Activated CD8-positive, alpha-beta T cell treated with anti-CD3 and anti-CD28 coated beads for 36 hours (primary cell): ENCODE measurements around the gene HOXC4. TPM values are rescaled to one million over a fixed set of nuclear protein-coding genes. Genes with fewer than 3 reads are reported as not detected.
"Not testable (repeated sequence)": the region's sequence is repeated elsewhere in the genome, so short reads cannot be mapped to it uniquely, and the experiment has no call there.

Experiments
- ATAC-seq: fragments of 200-7000 bp; cut with Tn5 transposase; one replicate; pipeline ENCODE4 v1.10.0; 2021; ENCODE audit warnings: mild to moderate bottlenecking, moderate library complexity
- CTCF ChIA-PET: fragments of 350-600 bp; sonication (Branson Sonifier 250); formaldehyde crosslinking; loops from one replicate; lab custom pipeline; 2021; ENCODE audit warnings: antibody characterized with exemption; lab: Charles Lee
- POLR2A ChIA-PET: fragments of 350-600 bp; sonication (Branson Sonifier 250); formaldehyde crosslinking; loops from one replicate; lab custom pipeline; 2021; ENCODE audit warnings: antibody characterized with exemption; lab: Charles Lee
- DNase-seq: peaks from one replicate; pipeline ENCODE4 v3.0.0-alpha.2; 2020
- H3K27ac Mint-ChIP-seq: one replicate; pipeline ENCODE4 v1.8.0; 2021; ENCODE audit warnings: mild to moderate bottlenecking, mixed read lengths
- H3K27me3 Mint-ChIP-seq: one replicate; pipeline ENCODE4 v1.8.0; 2021; ENCODE audit warnings: mixed read lengths
- H3K36me3 Mint-ChIP-seq: one replicate; pipeline ENCODE4 v1.8.0; 2021; ENCODE audit warnings: low read depth, mixed read lengths
- H3K4me1 Mint-ChIP-seq: one replicate; pipeline ENCODE4 v1.8.0; 2021; ENCODE audit warnings: low read depth, mixed read lengths
- H3K4me3 Mint-ChIP-seq: one replicate; pipeline ENCODE4 v1.8.0; 2021; ENCODE audit warnings: mild to moderate bottlenecking, moderate library complexity, mixed read lengths
- H3K9me3 Mint-ChIP-seq: one replicate; pipeline ENCODE4 v1.8.0; 2021; ENCODE audit warnings: mixed read lengths
- CTCF ChIP-seq: fragments of 200-600 bp; IDR thresholded peaks from one replicate; pipeline ENCODE4 v1.8.0; 2022; ENCODE audit warnings: antibody characterized with exemption, mild to moderate bottlenecking
- intact Hi-C: fragments of 100-400 bp; cut with micrococcal nuclease; formaldehyde crosslinking; loops from one replicate; pipeline ENCODE4 v1.10.0; 2022
- total RNA-seq, 2 experiments: library from RNA; stranded (reverse); gene quantifications; one replicate each; pipeline ENCODE4 v1.2.3, GENCODE V29; 2021

Gene HOXC4
- total RNA-seq, 2 experiments from 2014 or later: 0.89 to 1.2 TPM

- H3K27ac Mint-ChIP-seq: no peak overlapping the region
- DNase-seq (no peak), ATAC-seq (no peak)
- H3K36me3 Mint-ChIP-seq: no peaks in the 10 kb centered on the region
- no peaks in the 10 kb centered on the region for H3K4me1 Mint-ChIP-seq
- ChIA-PET CTCF (no interaction called here), POLR2A (no interaction called here)
- H3K27me3 Mint-ChIP-seq: peaks cover 4% of the 10 kb centered on the region
- TF ChIP-seq CTCF: no peak
- H3K9me3 Mint-ChIP-seq: no peaks in the 10 kb centered on the region
- intact Hi-C loops: no loop called here
- no peak overlapping the region for H3K4me3 Mint-ChIP-seq
Measured at GRCh38 chr12:54071942-54072341, 18.3 kb downstream of the HOXC4 start.

DNA sequence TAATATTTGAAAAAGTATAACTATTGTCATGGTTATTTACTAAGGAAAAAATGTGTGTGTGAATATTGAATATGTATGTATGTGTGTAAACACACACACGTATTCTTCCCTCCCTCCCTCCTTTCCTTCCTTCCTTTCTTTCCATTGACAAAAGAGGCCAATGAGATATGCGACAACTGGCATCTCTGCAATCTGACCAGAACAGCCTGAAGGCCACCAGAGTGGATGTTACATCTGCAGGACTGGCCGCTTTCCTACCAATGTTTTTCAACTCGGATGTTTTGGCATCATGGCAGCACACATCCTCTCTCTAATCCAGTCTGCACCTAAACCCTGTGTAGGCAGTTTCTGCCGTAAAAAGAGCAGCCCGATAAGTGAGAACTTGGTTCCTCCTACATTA lies 20.7 kb downstream of the HOXC4 start:
- H3K9me3 Mint-ChIP-seq: no peaks in the 10 kb centered on the region
- no peak overlapping the region for H3K4me3 Mint-ChIP-seq
- intact Hi-C loops: no loop called here
- no peak for TF ChIP-seq CTCF
- H3K27me3 Mint-ChIP-seq: peaks cover 1% of the 10 kb centered on the region
- ATAC-seq: no peak
- H3K27ac Mint-ChIP-seq: no peak overlapping the region
- H3K36me3 Mint-ChIP-seq: no peaks in the 10 kb centered on the region
- H3K4me1 Mint-ChIP-seq: no peaks in the 10 kb centered on the region
- CTCF ChIA-PET: no interaction called here
- POLR2A ChIA-PET: no interaction called here
- no peak for DNase-seq

DNA sequence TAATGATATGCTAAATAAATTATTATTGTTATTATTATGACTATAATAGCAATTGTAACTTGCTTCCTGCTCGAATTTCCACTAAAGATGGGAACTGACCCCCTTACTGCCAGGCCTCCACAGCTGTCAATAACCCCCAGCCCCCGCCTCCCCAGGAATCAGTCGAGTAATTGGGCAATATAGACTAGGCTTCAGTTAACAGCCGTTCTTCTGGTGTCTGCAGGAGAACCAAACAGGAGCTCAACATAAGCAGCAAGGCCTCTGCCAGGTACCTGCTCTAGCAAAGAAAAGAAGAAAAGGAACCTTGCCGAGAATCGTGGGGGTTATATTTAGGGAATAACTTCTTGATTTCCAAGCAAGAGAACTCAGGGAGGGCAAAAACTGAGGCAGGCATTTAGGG lies 21.8 kb downstream of the HOXC4 start:
- Mint-ChIP-seq H3K36me3 (no peaks in the 10 kb centered on the region), H3K9me3 (no peaks in the 10 kb centered on the region), H3K27me3 (peaks cover 1% of the 10 kb centered on the region), H3K4me3 (no peak overlapping the region), H3K4me1 (no peaks in the 10 kb centered on the region), H3K27ac (no peak overlapping the region)
- ChIA-PET POLR2A (interaction anchor here (0.7 kb wide), 1 partner anchor 18 kb away, joined by 3 read pairs; no protein-coding TSS in a partner anchor), CTCF (no interaction called here)
- intact Hi-C loops: no loop called here
- ATAC-seq (no peak), DNase-seq (no peak)
- TF ChIP-seq CTCF: no peak

- DNase-seq (no peak), ATAC-seq (no peak)
- H3K4me3 Mint-ChIP-seq: no peak overlapping the region
- POLR2A ChIA-PET: no interaction called here
- intact Hi-C loops: no loop called here
- no peaks in the 10 kb centered on the region for H3K9me3 Mint-ChIP-seq
- TF ChIP-seq CTCF: no peak
- CTCF ChIA-PET: no interaction called here
- H3K36me3 Mint-ChIP-seq: no peaks in the 10 kb centered on the region
- no peak overlapping the region for H3K27ac Mint-ChIP-seq
- H3K27me3 Mint-ChIP-seq: peaks cover 1% of the 10 kb centered on the region
- H3K4me1 Mint-ChIP-seq: peaks cover 1% of the 10 kb centered on the region
Measured at GRCh38 chr12:54075974-54076373, 22.3 kb downstream of the HOXC4 start.

DNA sequence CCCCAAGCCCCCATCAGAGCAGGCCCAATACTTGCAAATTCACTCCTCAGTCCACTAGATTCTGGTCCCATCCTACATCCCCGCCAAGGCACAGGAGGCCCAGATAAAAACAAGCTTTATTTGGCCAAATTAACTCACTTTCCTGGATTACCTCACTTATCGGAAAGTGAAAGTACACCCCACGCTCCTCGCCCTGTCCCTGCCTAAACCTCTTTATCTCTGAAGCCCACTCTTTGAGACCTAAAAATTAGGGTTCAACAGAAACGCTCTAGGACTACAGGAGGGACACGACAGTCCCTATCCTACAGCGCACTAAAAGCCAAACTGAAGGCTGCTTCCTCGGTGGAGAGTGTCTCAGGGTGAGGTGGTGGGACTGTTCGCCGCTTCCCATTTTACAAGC lies 24.2 kb downstream of the HOXC4 start:
- H3K36me3 Mint-ChIP-seq, intact Hi-C loops, CTCF ChIA-PET, ATAC-seq, H3K9me3 Mint-ChIP-seq, H3K4me3 Mint-ChIP-seq, H3K27ac Mint-ChIP-seq, H3K27me3 Mint-ChIP-seq, DNase-seq: not testable (repeated sequence)
- peaks cover 12% of the 10 kb centered on the region for H3K4me1 Mint-ChIP-seq
- POLR2A ChIA-PET: interaction anchor here (0.5 kb wide), 1 partner anchor 8 kb away, joined by 3 read pairs; no protein-coding TSS in a partner anchor

- peaks cover 23% of the 10 kb centered on the region for H3K4me1 Mint-ChIP-seq
- DNase-seq, H3K27ac Mint-ChIP-seq, H3K36me3 Mint-ChIP-seq, CTCF ChIA-PET, H3K27me3 Mint-ChIP-seq, H3K4me3 Mint-ChIP-seq, intact Hi-C loops, POLR2A ChIA-PET, ATAC-seq, H3K9me3 Mint-ChIP-seq: not testable (repeated sequence)
Measured at GRCh38 chr12:54079115-54079514, 25.5 kb downstream of the HOXC4 start.

GRCh38 chr12:54080008-54080924 lies 26.6 kb downstream of the HOXC4 start:
- CTCF ChIA-PET, DNase-seq, H3K9me3 Mint-ChIP-seq, H3K36me3 Mint-ChIP-seq, POLR2A ChIA-PET, H3K4me3 Mint-ChIP-seq, intact Hi-C loops, H3K27me3 Mint-ChIP-seq, ATAC-seq: not testable (repeated sequence)
- H3K27ac Mint-ChIP-seq: peak overlapping the region; percentile 23
- peaks cover 24% of the 10 kb centered on the region for H3K4me1 Mint-ChIP-seq

DNA sequence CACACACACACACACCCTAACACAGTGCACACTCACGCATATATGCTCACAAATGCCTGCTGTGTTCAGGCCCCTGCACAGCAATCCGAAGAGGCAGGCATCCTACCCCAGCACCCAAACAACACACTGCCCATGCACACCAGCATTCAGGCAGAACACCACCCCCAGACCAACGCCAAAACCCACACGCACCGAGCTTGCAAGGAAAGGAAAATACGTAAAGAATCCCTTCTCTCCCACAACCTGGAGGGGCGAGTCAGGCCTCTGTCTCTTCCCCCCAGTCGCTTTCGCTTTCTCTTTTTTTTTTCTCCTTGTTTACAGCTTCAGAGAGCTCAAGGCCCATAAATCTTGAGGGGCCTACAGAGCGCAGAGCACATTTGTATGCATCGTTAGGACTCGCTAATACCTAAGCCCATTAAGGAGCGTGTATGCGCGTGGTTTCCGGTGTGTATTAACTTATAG lies 27.4 kb downstream of the HOXC4 start:
- ATAC-seq, intact Hi-C loops, CTCF ChIA-PET, H3K27me3 Mint-ChIP-seq, POLR2A ChIA-PET, H3K9me3 Mint-ChIP-seq, H3K36me3 Mint-ChIP-seq: not testable (repeated sequence)
- peak; percentile 42 for DNase-seq
- Mint-ChIP-seq H3K27ac (peak overlapping the region; percentile 94), H3K4me1 (peaks cover 24% of the 10 kb centered on the region), H3K4me3 (peak overlapping the region; percentile 88)
